ENCODE measurements around the gene POLR3E. TPM values are rescaled to one million over a fixed set of nuclear protein-coding genes. Genes with fewer than 3 reads are reported as not detected.

Gene POLR3E
- total RNA-seq, 1 experiment from 2014 or later: 103 TPM

DNA sequence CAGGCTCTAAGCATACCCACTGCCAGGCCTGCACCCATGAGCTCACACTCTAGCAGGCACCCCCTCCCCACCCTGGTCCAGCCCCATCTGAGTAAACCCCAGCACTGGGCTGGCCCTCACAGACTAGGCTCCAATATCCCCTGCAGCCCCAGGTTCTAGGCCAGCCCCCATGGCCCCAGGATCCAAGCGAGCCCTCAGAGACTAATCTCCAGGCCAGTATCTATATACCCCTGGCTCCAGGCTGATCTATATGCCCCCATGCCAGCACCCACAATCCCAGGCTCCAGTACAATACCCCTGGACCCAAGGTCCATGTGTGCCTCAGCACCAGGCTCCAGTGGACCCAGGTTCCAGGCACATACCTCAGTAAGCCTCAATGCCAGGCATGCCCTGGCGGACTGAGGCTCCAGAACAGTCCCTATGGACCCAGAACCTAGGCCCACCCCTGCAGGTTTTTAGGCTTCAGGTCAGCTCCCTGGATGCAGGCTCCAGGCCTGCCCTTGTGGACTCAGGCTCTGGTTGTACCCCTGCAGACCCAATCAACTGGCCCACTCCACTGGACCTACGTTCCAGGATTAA is 38.5 kb downstream of the POLR3E start:
- WGBS (ENCODE audit: extremely low coverage, insufficient read length, low lambda C conversion rate): no CpG with 5 or more reads among the region's 3 CpGs
- Histone ChIP-seq H3K27ac (ENCODE audit: insufficient read length, low read depth, low read length) (no peak overlapping the region), H3K27me3 (ENCODE audit: insufficient read depth, low read length) (no peaks in the 10 kb centered on the region), H4K8ac (replicated peaks; ENCODE audit: insufficient read length, low read depth, low read length) (no peak overlapping the region), H2BK15ac (ENCODE audit: low read depth, low read length) (no peak overlapping the region), H2BK120ac (ENCODE audit: low read depth, low read length, poor library complexity, severe bottlenecking) (no peak overlapping the region), H2BK20ac (ENCODE audit: low read depth, low read length, poor library complexity, severe bottlenecking) (no peak overlapping the region), H4K20me1 (ENCODE audit: control insufficient read depth, insufficient read depth, insufficient read length) (no peaks in the 10 kb centered on the region), H2BK12ac (ENCODE audit: insufficient read length, low read depth, low read length) (no peak overlapping the region), H3K18ac (ENCODE audit: insufficient read length, low read depth, low read length) (no peak overlapping the region), H2BK5ac (ENCODE audit: insufficient read length, low read length) (no peak overlapping the region), H4K91ac (ENCODE audit: insufficient read length, low read depth, low read length) (no peak overlapping the region), H3T11ph (ENCODE audit: low read length) (no peak overlapping the region), H3K79me2 (ENCODE audit: insufficient read depth, low read length) (no peaks in the 10 kb centered on the region), H3K9ac (ENCODE audit: extremely low read depth, insufficient read length, low read length) (no peak overlapping the region), H3K9me3 (ENCODE audit: control insufficient read depth, low read depth, low read length) (no peaks in the 10 kb centered on the region), H3K23ac (ENCODE audit: insufficient read length, low read depth, low read length) (no peak overlapping the region), H3K14ac (ENCODE audit: insufficient read depth, low read length) (no peak overlapping the region), H3K4ac (ENCODE audit: low read depth, low read length) (no peak overlapping the region), H4K5ac (ENCODE audit: insufficient read length, low read depth, low read length) (no peak overlapping the region), H3K23me2 (ENCODE audit: insufficient read length, low read depth, low read length, poor library complexity, severe bottlenecking) (no peaks in the 10 kb centered on the region), H3K4me1 (ENCODE audit: insufficient read depth, low read length) (no peaks in the 10 kb centered on the region), H3K4me2 (ENCODE audit: insufficient read depth, insufficient read length, low read length) (no peak overlapping the region), H2AFZ (ENCODE audit: low read length) (no peak overlapping the region), H3K79me1 (ENCODE audit: insufficient read depth, low read depth, low read length, poor library complexity, severe bottlenecking) (no peaks in the 10 kb centered on the region), H2AK5ac (ENCODE audit: insufficient read length, low read length) (no peak overlapping the region), H3K56ac (ENCODE audit: insufficient read length, low read depth, low read length) (no peak overlapping the region)
- no peak for DNase-seq
- Mint-ChIP-seq H3K27me3 (ENCODE audit: low read depth) (no peaks in the 10 kb centered on the region; the same call in 1 of the 2 replicates), H3K27ac (peak overlapping the region in 1 of 3 experiments; percentile 24; a peak in 1 of 7 replicates), H3K36me3 (ENCODE audit: insufficient read depth in 1 of 3, low read depth in 3 of 3) (peaks cover 53 to 85% (median 78%) of the 10 kb centered on the region in 3 experiments), H3K4me1 (no peaks in the 10 kb centered on the region), H3K9me3 (peaks cover 24 to 29% of the 10 kb centered on the region in 2 experiments), H3K4me3 (no peak overlapping the region)
- TF ChIP-seq, protein P1, sequence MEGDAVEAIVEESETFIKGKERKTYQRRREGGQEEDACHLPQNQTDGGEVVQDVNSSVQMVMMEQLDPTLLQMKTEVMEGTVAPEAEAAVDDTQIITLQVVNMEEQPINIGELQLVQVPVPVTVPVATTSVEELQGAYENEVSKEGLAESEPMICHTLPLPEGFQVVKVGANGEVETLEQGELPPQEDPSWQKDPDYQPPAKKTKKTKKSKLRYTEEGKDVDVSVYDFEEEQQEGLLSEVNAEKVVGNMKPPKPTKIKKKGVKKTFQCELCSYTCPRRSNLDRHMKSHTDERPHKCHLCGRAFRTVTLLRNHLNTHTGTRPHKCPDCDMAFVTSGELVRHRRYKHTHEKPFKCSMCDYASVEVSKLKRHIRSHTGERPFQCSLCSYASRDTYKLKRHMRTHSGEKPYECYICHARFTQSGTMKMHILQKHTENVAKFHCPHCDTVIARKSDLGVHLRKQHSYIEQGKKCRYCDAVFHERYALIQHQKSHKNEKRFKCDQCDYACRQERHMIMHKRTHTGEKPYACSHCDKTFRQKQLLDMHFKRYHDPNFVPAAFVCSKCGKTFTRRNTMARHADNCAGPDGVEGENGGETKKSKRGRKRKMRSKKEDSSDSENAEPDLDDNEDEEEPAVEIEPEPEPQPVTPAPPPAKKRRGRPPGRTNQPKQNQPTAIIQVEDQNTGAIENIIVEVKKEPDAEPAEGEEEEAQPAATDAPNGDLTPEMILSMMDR (conservative IDR thresholded peaks at IDR 0.05): no peak
